GM18861 (cell line): ENCODE measurements around the gene SNED1.
A peak's percentile ranks its signal among the peaks of the same experiment; 100 is the strongest.

Experiments
- ATAC-seq: cut with Tn5 transposase; IDR thresholded peaks from one replicate; pipeline ENCODE4 v1.9.1; 2021; ENCODE audit not compliant: unreplicated experiment

Gene SNED1

DNA sequence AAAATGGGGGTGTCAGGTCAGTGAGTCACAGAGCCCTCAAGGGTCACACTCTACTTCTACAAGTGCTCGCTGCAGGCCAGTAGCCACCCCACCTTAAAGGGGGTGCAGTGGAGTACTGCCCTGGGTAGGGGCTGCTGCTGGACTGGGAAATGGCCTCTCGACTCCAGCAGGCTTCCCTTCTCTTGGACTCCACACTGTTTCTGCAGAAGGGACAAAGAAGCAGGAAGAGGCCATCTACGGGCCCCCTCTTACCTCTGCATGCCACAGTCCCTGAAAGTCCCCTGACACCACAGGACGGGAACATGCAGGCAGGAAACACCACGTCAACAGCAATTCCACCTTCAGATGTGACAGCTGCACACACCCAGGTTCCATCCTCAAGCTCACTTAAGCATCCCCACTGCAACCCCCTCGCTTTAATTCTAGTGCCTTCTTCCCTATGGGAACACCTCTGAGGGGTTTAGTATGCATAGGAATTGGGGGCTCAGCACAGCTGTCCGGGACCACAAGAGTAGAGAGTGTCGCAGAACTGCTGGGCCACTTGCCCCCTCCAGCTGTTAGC lies 22.3 kb downstream of the SNED1 start:
- ATAC-seq = no peak

GRCh38 chr2:241025639-241026038 lies 27.2 kb downstream of the SNED1 start:
- no peak for ATAC-seq

- no peak for ATAC-seq
These were observed 31.3 kb downstream of the SNED1 start for GRCh38 chr2:241029599-241030332.

- ATAC-seq = no peak
These were observed 31.9 kb downstream of the SNED1 start for GRCh38 chr2:241030333-241030680.

DNA sequence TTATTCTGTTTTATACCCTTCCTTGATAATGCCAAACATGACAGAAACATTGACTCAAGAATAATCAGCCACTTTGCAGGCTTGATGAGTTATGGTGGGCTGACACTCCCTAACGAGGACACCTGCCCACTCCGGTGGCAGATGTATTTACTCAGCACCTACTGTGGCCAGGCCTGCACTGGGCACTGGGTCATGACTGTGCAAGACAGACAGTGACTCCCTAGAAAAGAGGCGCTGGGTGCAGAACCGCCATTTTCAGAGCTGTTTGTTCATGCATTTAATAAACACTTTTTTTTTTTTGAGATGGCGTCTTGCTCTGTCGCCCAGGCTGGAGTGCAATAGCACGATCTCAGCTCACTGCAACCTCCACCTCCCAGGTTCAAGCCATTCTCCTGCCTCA lies 32.5 kb downstream of the SNED1 start:
- ATAC-seq = no peak

DNA sequence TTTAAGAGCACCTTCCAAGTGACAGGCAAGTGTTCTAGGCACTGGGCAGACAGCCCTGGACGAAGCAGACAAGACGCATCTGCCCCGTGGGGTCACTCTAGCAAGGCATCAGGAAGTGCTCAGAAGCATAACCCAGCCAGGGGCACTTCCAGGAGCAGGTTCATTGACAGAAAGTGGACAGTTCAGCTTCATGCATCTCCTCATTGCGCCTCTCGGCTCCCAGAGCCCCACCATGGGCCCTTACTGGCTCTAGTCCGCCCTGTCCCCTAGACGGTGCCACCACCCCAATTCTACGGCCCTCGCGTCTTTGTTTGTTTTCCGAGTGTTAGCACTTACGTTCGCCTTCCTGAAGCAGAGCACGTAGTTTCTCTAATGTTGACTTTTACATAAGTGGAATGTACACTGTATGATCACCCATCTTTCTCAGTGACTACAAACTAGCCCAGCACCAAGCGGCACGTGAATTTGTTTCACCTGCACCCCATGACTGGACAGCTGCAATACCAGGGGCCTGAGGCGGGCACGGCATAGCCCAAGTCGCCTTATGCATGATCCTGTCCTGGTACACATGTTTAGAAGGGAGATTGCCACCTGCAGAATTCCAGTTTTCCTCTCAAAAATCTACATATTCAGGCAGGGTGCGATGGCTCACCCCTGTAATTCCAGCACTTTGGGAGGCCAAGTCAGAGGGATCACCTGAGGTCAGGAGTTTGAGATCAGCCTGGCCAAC lies 33.2 kb downstream of the SNED1 start:
- no peak for ATAC-seq

GRCh38 chr2:241033336-241033987 lies 35.0 kb downstream of the SNED1 start:
- ATAC-seq = no peak

DNA sequence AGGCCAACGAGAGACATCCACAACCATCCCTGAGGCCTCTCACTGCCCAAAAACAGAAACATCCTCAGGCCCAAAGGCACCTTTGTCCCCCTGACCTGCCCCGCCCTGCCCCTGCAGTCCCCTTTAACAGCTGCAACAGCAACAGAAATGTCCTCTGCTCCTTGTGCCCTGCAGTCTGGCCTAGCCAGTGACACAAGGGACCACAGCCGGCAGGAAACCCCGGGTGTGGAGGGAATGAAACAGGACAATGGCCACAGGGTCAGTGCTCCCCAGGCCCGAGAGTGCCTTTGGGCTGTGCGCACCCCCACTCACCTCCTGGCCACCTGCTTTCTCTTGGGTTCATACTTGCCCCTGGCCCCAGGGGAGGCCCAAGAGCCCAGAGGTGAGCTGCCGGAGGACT lies 35.6 kb downstream of the SNED1 start:
- no peak for ATAC-seq

DNA sequence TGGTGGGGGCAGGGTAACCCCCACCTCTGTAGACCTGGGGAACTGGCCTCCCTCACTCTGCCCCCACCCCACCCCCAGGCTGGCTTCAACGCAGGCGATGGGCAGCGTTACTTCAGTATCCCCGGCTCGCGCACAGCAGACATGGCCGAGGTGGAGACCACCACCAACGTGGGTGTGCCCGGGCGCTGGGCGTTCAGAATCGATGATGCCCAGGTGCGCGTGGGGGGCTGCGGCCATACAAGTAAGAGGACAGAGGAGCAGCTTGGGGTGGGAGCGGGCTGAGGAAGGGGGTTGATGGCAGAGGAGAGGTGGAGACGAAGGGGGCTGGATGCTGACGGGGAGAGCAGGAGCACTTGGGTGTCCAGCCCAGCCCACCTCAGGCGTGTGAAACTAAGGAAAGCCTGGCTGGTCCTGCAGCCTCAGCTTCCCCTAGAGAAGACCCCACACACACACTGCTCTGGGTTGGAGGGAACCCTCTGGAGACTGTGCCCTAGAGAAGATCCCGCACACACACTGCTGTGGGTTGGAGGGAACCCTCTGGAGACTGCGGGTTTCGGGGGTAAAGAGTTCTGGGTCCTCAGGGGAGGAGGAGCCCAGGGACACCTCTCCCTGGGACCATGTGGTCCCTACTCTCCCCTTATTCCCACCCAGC lies 36.2 kb downstream of the SNED1 start:
- ATAC-seq = no peak

GRCh38 chr2:241035142-241035817 lies 36.9 kb downstream of the SNED1 start:
- no peak for ATAC-seq

GRCh38 chr2:241035818-241036396 lies 37.5 kb downstream of the SNED1 start:
- peak; percentile 4 for ATAC-seq

DNA sequence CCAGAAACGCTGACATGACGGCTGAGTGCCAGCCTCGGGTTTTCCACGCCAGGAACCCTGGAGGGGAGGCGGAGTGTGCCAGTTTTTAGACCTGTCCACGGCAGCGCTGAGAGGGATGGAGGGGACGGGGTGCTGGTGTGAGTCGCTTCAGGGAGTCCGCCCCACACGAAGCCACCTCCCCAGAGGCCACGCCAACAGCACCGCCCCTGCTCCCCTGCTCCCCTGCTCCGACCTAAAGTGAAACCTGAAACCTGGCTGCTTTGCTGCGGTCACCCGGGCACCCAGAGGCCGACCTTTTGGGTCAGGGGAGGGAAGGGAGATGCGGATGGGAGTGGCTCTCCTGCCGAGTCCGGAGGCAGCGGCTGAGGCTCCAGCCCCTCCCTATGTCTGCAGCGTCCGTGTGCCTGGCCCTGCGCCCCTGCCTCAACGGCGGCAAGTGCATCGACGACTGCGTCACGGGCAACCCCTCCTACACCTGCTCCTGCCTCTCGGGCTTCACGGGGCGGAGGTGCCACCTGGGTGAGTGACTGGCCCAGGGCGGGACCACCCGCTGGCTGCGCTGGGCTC lies 38.1 kb downstream of the SNED1 start:
- peak; percentile 46 for ATAC-seq

GRCh38 chr2:241036964-241037421 lies 38.6 kb downstream of the SNED1 start:
- peak; percentile 25 for ATAC-seq

- no peak for ATAC-seq
These were observed 39.1 kb downstream of the SNED1 start for GRCh38 chr2:241037498-241037897.

- no peak for ATAC-seq
These were observed 40.2 kb downstream of the SNED1 start for GRCh38 chr2:241038374-241039180.

DNA sequence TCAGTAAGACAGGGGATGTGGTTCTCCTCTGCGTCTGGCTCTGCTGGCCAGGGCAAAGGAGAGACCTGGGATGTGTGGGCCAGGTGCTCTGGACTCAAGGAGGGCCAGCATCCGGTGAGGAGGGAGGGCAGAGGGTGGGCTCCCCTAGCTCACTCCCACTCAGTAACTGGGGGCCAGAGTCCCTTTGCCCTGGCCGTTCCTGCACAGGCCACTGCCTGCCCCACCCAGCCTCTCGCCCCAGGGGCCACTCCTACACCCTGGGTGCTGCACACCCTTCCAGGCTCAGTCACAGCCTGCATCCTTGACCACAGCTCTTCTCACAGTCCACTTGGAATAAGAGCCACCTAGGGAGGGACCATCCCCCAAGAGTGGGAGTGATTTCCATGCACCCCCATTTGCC lies 41.0 kb downstream of the SNED1 start:
- no peak for ATAC-seq

DNA sequence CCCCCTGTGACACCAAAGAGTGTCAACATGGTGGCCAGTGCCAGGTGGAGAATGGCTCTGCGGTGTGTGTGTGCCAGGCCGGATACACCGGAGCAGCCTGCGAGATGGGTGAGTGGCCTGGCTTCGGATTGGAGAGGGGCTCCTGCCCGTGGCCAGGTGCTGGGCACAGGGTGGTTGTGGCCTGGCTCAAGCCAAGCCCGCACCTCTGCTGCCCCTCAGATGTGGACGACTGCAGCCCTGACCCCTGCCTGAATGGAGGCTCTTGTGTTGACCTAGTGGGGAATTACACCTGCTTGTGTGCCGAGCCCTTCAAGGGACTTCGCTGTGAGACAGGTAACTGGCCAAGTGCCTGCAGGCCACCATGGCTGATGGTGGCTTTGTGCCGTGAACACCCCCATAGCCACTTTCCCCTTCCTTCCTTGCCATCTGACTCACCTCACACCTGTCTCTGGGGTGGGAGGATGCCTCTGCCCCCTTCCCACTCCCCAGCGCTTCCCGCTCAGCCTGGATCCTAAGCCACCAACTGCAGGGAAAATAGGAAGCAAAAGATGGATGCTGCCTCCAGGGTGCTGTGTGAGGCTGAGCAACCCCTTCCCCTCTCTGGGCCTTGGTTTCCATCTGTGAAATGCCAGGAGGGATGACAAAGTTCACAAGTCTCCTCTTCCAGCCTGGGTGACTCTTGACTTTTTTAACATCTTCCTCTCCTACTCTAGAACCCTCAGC lies 41.8 kb downstream of the SNED1 start:
- ATAC-seq = no peak

GRCh38 chr2:241041589-241042158 lies 43.3 kb downstream of the SNED1 start:
- ATAC-seq = peak; percentile 67
